Measurements from ENCODE around the gene TRIP10. TPM values are rescaled to one million over a fixed set of nuclear protein-coding genes. Genes with fewer than 3 reads are reported as not detected.
A peak's percentile ranks its signal among the peaks of the same experiment; 100 is the strongest.

The TRIP10 gene
- polyA plus RNA-seq, 1 donor = 48.7 TPM

GRCh38 chr19:6725513-6726231, 13.8 kb upstream of the TRIP10 start:
- DNase-seq = no peak

GRCh38 chr19:6728346-6728745, 11.1 kb upstream of the TRIP10 start:
- no peak for DNase-seq

GRCh38 chr19:6729573-6730152, 9.8 kb upstream of the TRIP10 start:
- DNase-seq = no peak

GRCh38 chr19:6730153-6730804, 9.2 kb upstream of the TRIP10 start:
- DNase-seq = no peak

GRCh38 chr19:6730941-6731670, 8.4 kb upstream of the TRIP10 start:
- no peak for DNase-seq

- DNase-seq = no peak
Measured at GRCh38 chr19:6731822-6732221, 7.7 kb upstream of the TRIP10 start.

GRCh38 chr19:6732803-6733337, 6.6 kb upstream of the TRIP10 start:
- no peak for DNase-seq

GRCh38 chr19:6733338-6734095, 6.0 kb upstream of the TRIP10 start:
- DNase-seq = no peak

GRCh38 chr19:6734096-6734696, 5.3 kb upstream of the TRIP10 start:
- DNase-seq = no peak

GRCh38 chr19:6735181-6735911, 4.1 kb upstream of the TRIP10 start:
- DNase-seq = no peak

- DNase-seq = no peak
Measured at GRCh38 chr19:6736169-6736916, 3.1 kb upstream of the TRIP10 start.

- no peak for DNase-seq
Measured at GRCh38 chr19:6736917-6737283, 2.6 kb upstream of the TRIP10 start.

GRCh38 chr19:6737284-6737872, 2.1 kb upstream of the TRIP10 start, which contains the start of gene GPR108:
GPR108 (minus strand) TSS chr19:6737580; CDS start chr19:6737576, 4 bp downstream.
- peak; percentile 100 for DNase-seq

GRCh38 chr19:6737873-6738786, 1.4 kb upstream of the TRIP10 start:
- DNase-seq = no peak

- no peak for DNase-seq
Measured at GRCh38 chr19:6738787-6739389, 592 bp upstream of the TRIP10 start.

GRCh38 chr19:6739883-6740588, 556 bp downstream of the TRIP10 start:
- no peak for DNase-seq
